Measurements from ENCODE around the gene ZNFX1. TPM values are rescaled to one million over a fixed set of nuclear protein-coding genes. Genes with fewer than 3 reads are reported as not detected.

The ZNFX1 gene
- total and polyA plus RNA-seq, 2 experiments from 2014 or later, result 10.0 to 13.9 TPM

DNA sequence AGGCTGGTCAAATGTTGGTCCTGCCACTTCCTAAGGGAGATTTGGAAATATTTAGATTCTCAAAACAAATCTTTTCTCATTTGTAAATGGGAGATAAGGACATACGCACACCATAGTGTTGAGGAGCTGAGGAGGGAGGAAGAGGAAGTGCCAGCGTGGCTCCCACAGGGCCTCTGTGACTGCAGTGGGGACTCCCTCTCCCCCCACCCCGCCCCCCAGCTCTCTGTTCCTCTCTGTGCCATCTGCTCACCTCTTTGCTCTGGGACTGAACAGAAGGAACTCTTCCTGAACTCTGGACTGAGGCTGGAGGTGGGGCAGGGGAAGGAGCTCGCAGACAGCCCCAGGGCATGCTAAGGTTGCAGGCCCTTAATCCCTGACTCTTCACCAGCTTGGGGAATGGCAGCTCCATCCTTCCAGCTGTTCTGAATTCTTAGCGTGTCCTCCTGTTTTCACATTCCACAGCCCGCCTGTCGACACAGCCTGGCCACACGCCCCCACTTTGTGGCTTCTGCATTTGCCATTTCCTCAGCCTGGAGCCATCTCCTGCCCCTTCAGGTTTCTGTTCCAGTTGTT lies 47.2 kb downstream of the ZNFX1 start:
- Histone ChIP-seq H3K4me1 (ENCODE audit: insufficient read depth) (no peaks in the 10 kb centered on the region), H3K9me3 (ENCODE audit: low read depth) (no peaks in the 10 kb centered on the region), H3K27me3 (no peaks in the 10 kb centered on the region), H4K20me1 (ENCODE audit: insufficient read depth, poor library complexity, severe bottlenecking) (no peaks in the 10 kb centered on the region), H3K36me3 (replicated peaks; ENCODE audit: insufficient read depth, low read depth) (no peaks in the 10 kb centered on the region), H3K4me3 (no peak overlapping the region), H3K9me2 (replicated peaks; ENCODE audit: insufficient read depth) (no peaks in the 10 kb centered on the region), H3K4me2 (no peak overlapping the region), H3K79me2 (no peaks in the 10 kb centered on the region), H2AFZ (no peak overlapping the region), H3K27ac (peak overlapping the region; percentile 20)
- 70% methylated on average over 7 of the region's 8 CpGs for WGBS (ENCODE audit: low lambda C conversion rate, missing lambda C conversion rate)
- DNase-seq (ENCODE audit: low spot score), result no peak
- TF ChIP-seq EZH2 (IDR thresholded peaks at IDR 0.05; ENCODE audit: borderline replicate concordance) (no peak), EZH2phosphoT487 (IDR thresholded peaks at IDR 0.05; ENCODE audit: low read depth, severe bottlenecking, unreplicated experiment) (no peak)
- TF ChIP-seq, protein P1, sequence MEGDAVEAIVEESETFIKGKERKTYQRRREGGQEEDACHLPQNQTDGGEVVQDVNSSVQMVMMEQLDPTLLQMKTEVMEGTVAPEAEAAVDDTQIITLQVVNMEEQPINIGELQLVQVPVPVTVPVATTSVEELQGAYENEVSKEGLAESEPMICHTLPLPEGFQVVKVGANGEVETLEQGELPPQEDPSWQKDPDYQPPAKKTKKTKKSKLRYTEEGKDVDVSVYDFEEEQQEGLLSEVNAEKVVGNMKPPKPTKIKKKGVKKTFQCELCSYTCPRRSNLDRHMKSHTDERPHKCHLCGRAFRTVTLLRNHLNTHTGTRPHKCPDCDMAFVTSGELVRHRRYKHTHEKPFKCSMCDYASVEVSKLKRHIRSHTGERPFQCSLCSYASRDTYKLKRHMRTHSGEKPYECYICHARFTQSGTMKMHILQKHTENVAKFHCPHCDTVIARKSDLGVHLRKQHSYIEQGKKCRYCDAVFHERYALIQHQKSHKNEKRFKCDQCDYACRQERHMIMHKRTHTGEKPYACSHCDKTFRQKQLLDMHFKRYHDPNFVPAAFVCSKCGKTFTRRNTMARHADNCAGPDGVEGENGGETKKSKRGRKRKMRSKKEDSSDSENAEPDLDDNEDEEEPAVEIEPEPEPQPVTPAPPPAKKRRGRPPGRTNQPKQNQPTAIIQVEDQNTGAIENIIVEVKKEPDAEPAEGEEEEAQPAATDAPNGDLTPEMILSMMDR (IDR thresholded peaks at IDR 0.05; ENCODE audit: poor library complexity), result no peak

DNA sequence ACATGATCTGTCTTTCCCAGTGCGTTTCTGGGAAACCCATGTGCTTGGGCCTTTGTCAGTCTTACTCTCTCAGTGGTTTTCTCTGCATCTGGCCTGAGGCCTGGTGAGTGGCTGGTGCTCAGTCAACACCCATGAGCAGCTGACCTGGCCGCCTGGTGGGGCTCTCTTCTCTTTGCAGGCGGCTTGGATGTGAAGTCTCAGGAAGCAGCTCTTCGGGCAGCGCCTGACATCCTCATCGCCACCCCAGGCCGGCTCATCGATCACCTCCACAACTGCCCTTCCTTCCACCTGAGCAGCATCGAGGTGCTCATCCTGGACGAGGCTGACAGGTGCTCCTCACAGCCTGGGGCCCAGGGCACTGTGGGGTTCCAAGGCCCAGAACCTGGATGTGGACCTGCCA lies 47.8 kb downstream of the ZNFX1 start:
- no peak for DNase-seq (ENCODE audit: low spot score)
- Histone ChIP-seq H4K20me1 (ENCODE audit: insufficient read depth, poor library complexity, severe bottlenecking) (no peaks in the 10 kb centered on the region), H3K4me3 (no peak overlapping the region), H3K9me2 (replicated peaks; ENCODE audit: insufficient read depth) (no peaks in the 10 kb centered on the region), H3K4me2 (no peak overlapping the region), H3K4me1 (ENCODE audit: insufficient read depth) (no peaks in the 10 kb centered on the region), H3K79me2 (no peaks in the 10 kb centered on the region), H3K9me3 (ENCODE audit: low read depth) (no peaks in the 10 kb centered on the region), H2AFZ (no peak overlapping the region), H3K36me3 (replicated peaks; ENCODE audit: insufficient read depth, low read depth) (no peaks in the 10 kb centered on the region), H3K27me3 (no peaks in the 10 kb centered on the region), H3K27ac (no peak overlapping the region)
- TF ChIP-seq EZH2phosphoT487 (IDR thresholded peaks at IDR 0.05; ENCODE audit: low read depth, severe bottlenecking, unreplicated experiment) (no peak), EZH2 (IDR thresholded peaks at IDR 0.05; ENCODE audit: borderline replicate concordance) (no peak)
- TF ChIP-seq, protein P1 (IDR thresholded peaks at IDR 0.05; ENCODE audit: poor library complexity), result no peak
- 96% methylated on average over 10 of the region's 10 CpGs for WGBS (ENCODE audit: low lambda C conversion rate, missing lambda C conversion rate)

DNA sequence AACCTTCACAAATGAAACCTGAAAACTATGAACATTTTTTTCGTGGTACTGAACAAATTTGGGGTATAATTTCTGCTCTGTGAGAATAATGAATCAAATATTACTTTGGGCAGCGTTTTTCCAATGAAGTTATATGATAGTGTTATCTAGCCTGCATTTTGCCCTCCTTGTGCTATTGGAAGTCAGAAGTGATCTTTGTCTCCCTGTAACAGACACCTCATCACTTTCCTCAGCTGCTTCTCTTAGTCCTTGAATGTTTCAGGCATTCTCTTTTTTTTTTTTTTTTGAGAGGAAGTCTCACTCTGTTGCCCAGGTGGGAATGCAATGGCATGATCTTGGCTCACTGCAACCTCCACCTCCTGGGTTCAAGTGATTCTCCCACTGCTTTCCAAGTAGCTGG lies 48.5 kb downstream of the ZNFX1 start:
- H3K27ac ChIP-seq, result no peak overlapping the region
- H3K79me2 ChIP-seq, result no peaks in the 10 kb centered on the region
- no peaks in the 10 kb centered on the region for H4K20me1 ChIP-seq (ENCODE audit: insufficient read depth, poor library complexity, severe bottlenecking)
- no peaks in the 10 kb centered on the region for H3K9me3 ChIP-seq (ENCODE audit: low read depth)
- no peaks in the 10 kb centered on the region for H3K4me1 ChIP-seq (ENCODE audit: insufficient read depth)
- H3K36me3 ChIP-seq (replicated peaks; ENCODE audit: insufficient read depth, low read depth), result no peaks in the 10 kb centered on the region
- no peaks in the 10 kb centered on the region for H3K9me2 ChIP-seq (replicated peaks; ENCODE audit: insufficient read depth)
- no peaks in the 10 kb centered on the region for H3K27me3 ChIP-seq
- H3K4me3 ChIP-seq, result no peak overlapping the region
- no peak for DNase-seq (ENCODE audit: low spot score)
- TF ChIP-seq, protein P1 (IDR thresholded peaks at IDR 0.05; ENCODE audit: poor library complexity), result no peak
- TF ChIP-seq EZH2phosphoT487 (IDR thresholded peaks at IDR 0.05; ENCODE audit: low read depth, severe bottlenecking, unreplicated experiment), result no peak
- TF ChIP-seq EZH2 (IDR thresholded peaks at IDR 0.05; ENCODE audit: borderline replicate concordance), result no peak
- no peak overlapping the region for H3K4me2 ChIP-seq
- 95% methylated on average over 2 of the region's 2 CpGs for WGBS (ENCODE audit: low lambda C conversion rate, missing lambda C conversion rate)
- no peak overlapping the region for H2AFZ ChIP-seq
